ENCODE measurements around the gene SPIB.

- TF ChIP-seq TOX (CRISPR knock-in tag; IDR thresholded peaks at IDR 0.05; ENCODE audit: borderline replicate concordance) (no peak), CSDC2 (CRISPR knock-in tag; IDR thresholded peaks at IDR 0.05) (no peak), ARNTL (CRISPR knock-in tag; IDR thresholded peaks at IDR 0.05; ENCODE audit: borderline replicate concordance, low read depth) (no peak), GLIS3 (CRISPR knock-in tag; IDR thresholded peaks at IDR 0.05) (no peak), ZC3H10 (CRISPR knock-in tag; IDR thresholded peaks at IDR 0.05) (no peak), ISL1 (CRISPR knock-in tag; IDR thresholded peaks at IDR 0.05) (no peak), CSRNP3 (CRISPR knock-in tag; IDR thresholded peaks at IDR 0.05) (peak; percentile 53; the same call in 1 of the 2 replicates), ZNF8 (CRISPR knock-in tag; IDR thresholded peaks at IDR 0.05) (no peak), ZNF565 (CRISPR knock-in tag; conservative IDR thresholded peaks at IDR 0.05; ENCODE audit: low read depth) (no peak), RARB (CRISPR knock-in tag; IDR thresholded peaks at IDR 0.05) (no peak), OSR1 (CRISPR knock-in tag; IDR thresholded peaks at IDR 0.05) (no peak), PATZ1 (CRISPR knock-in tag; IDR thresholded peaks at IDR 0.05; ENCODE audit: borderline replicate concordance) (no peak)
Observed at GRCh38 chr19:50376166-50377050, 42.3 kb upstream of the SPIB start, which contains the start of gene NR1H2.
